GM18868 (cell line): ENCODE measurements around the gene CBLC.
"Not testable (repeated sequence)": the region's sequence is repeated elsewhere in the genome, so short reads cannot be mapped to it uniquely, and the experiment has no call there.

Experiments
- ATAC-seq: cut with Tn5 transposase; IDR thresholded peaks from one replicate; pipeline ENCODE4 v1.9.1; 2021; ENCODE audit warnings: mild to moderate bottlenecking, moderate library complexity; ENCODE audit not compliant: unreplicated experiment

The CBLC gene

GRCh38 chr19:44762038-44762437, 15.7 kb upstream of the CBLC start:
- no peak for ATAC-seq

- no peak for ATAC-seq
Observed at GRCh38 chr19:44765033-44765948, 12.4 kb upstream of the CBLC start.

GRCh38 chr19:44765949-44766335, 11.7 kb upstream of the CBLC start:
- ATAC-seq, result no peak

- ATAC-seq, result no peak
Observed at GRCh38 chr19:44767295-44768180, 10.2 kb upstream of the CBLC start.

- ATAC-seq, result peak; percentile 97
Observed at GRCh38 chr19:44770550-44771257, 7.0 kb upstream of the CBLC start.

GRCh38 chr19:44772144-44772543, 5.5 kb upstream of the CBLC start:
- ATAC-seq, result not testable (repeated sequence)

GRCh38 chr19:44772959-44773358, 4.7 kb upstream of the CBLC start:
- no peak for ATAC-seq

- no peak for ATAC-seq
Observed at GRCh38 chr19:44775676-44776240, 1.9 kb upstream of the CBLC start.

GRCh38 chr19:44776402-44777096, 1.1 kb upstream of the CBLC start:
- ATAC-seq, result no peak

- no peak for ATAC-seq
Observed at GRCh38 chr19:44779150-44779549, 1.5 kb downstream of the CBLC start.

GRCh38 chr19:44781694-44782093, 4.0 kb downstream of the CBLC start:
- not testable (repeated sequence) for ATAC-seq

GRCh38 chr19:44782729-44783128, 5.0 kb downstream of the CBLC start:
- no peak for ATAC-seq

- no peak for ATAC-seq
Observed at GRCh38 chr19:44783545-44783944, 5.9 kb downstream of the CBLC start.

GRCh38 chr19:44785271-44785670, 7.6 kb downstream of the CBLC start:
- ATAC-seq, result no peak

GRCh38 chr19:44785993-44786392, 8.3 kb downstream of the CBLC start:
- no peak for ATAC-seq

GRCh38 chr19:44788971-44789370, 11.3 kb downstream of the CBLC start:
- ATAC-seq, result no peak

- ATAC-seq, result no peak
Observed at GRCh38 chr19:44789943-44790483, 12.3 kb downstream of the CBLC start.

- ATAC-seq, result no peak
Observed at GRCh38 chr19:44792281-44792680, 14.6 kb downstream of the CBLC start.

GRCh38 chr19:44794610-44795009, 16.9 kb downstream of the CBLC start:
- no peak for ATAC-seq
